Ramos (cell line): Measurements from ENCODE around the gene SLCO3A1.

ENCODE experiments used
- in situ Hi-C: fragments of 300-500 bp; cut with MboI; formaldehyde crosslinking; loops from one replicate; pipeline ENCODE4 v1.14.3; 2022; ENCODE audit warnings: low sequenced_read_pairs; ENCODE audit not compliant: unreplicated experiment

The SLCO3A1 gene

DNA sequence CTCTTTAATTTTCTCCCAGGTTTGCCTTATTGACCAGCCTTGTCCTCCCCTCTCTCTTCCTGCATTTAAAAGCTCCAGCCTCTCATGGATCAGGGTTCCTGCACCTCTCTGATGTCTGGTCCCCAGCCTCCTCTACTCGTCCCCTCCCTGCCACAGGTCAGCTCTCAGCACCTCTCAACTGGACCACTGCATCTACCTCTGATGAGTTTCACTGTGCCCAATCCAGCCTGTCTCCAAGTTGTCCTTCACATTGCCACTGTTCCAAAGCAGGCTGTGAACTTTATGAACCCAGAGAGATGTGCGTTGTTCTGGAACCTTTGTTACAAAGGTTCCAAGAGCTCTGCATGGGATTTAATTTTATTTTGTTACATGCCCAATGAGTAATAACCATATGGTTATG is 76.6 kb downstream of the SLCO3A1 start:
- in situ Hi-C loops, result no loop called here

DNA sequence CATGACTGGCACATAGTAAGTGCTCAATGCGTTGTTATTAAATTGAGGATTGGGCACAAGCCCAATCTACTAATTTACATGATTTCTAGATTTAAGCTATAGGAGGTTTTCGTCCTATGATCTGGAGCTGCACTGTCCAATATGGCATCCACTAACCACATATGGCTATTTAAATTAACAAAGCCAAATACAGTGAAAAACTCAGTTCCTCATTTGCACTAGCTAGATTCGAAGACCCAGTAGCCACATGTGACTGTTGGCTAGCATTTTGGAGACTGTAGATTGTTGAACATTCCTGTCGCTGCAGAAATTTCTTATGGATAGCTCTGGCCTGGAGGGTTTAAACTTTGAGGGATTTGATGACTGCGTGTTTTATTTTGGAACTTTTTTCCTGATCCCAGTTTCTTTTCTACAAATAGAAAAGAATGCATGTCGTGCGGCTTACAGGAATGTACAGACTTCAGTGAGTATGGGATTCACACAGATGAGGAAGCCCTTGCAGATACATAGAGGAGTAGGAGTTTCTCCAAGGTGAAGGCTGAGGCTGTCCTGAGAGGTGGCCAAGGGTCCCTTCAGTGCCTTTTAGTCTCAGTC is 82.8 kb downstream of the SLCO3A1 start:
- in situ Hi-C loops, result no loop called here

DNA sequence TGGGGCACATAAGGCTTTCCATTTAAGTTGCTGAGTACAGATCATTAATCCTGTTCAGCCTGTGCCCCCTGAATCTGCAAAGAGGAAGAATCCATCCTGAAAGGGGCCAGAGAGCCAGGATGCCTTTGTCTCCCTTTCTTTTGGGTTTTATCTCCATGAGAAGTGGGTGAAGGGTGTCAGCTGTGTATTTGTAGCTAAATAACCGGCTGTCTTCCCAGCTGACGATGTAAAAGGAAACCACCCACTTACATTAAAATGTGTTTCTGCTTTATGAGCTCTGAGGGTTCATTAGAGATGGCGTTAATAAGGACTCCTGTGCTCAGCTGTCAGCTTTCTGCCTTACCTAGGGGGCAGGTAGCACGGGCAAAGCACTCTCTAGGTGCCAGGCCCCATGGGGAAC is 83.4 kb downstream of the SLCO3A1 start:
- in situ Hi-C loops, result no loop called here

DNA sequence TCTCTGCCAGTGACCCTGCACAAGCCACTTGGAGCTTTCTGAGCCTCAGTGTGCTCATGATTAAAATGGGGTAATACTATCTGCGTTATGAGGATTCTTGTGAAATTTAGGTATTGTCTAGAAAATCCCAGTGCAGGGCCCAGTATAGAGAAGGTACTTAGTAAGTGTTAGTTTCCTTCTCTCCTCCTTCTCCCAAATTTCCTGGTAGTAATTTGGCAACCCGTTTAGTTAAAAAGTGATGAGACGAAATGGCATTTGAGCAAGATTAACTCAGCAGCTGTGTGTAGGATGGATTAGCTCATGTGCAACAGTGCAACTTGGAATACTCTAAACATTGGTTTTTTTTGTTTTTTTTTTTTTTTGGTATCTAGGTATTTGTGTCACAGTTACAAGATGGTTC is 84.6 kb downstream of the SLCO3A1 start:
- in situ Hi-C loops, result no loop called here

DNA sequence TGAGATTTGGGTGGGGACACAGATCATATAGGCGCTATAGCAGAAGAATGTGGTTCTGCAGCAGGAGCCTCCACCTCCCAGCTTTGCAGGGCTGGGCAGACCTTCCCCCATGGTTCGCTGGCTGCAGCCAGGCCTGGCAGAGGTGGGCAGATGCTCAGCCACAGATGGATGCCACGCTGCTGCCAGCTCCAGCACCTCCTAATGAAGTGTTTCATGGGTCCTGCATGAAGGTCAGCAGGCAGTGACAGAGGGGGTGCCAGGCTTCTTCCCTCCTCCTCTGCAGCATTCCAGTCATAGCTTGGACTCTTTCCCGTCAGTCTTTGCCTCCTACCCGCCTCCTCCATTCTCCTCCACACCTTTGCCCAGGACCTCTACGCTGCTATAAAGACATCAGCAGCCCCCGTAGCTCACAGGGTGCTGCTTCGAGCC is 85.9 kb downstream of the SLCO3A1 start:
- in situ Hi-C loops, result no loop called here

DNA sequence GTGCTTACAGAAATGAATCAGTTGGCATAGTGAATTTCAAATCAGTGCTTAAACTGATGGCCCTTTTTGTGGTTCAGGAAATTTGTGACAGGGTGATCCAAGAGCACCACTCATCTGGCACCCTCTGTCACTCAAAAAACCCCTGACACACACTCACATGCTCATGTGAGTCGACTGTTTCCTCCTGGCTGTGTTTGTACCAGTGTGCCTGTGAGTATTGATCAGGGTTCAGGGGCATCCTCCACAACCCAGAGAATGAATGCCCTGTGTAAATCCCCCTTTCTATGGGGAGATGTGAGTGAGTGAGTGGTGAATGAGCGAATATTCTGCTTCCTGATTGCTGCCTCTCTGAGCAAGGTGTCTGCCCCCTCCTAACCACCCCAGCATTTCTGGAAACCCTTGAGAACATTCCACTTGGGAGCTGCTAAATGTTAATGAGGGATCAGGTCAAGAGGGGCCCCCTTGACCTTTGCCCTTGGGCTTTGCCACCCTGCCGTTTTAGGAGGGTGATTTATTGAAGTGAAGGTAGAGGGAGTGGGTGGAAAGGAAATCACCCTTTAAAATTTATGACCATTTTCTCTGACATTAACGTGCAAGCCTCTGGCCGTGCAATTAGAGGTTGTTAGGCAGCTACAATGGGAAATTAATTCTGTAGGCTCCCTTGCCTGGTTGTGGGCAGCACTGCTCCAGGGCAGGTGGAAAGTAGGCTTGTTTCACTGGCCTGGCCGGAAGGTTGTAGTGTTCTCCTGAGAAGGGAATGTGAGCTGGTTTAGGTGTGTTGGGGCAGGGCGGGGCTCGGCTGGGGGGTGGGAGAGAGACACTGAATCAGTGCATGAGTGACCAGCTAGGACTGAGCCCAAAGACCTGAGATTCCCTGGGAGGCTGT is 87.2 kb downstream of the SLCO3A1 start:
- in situ Hi-C loops, result no loop called here

DNA sequence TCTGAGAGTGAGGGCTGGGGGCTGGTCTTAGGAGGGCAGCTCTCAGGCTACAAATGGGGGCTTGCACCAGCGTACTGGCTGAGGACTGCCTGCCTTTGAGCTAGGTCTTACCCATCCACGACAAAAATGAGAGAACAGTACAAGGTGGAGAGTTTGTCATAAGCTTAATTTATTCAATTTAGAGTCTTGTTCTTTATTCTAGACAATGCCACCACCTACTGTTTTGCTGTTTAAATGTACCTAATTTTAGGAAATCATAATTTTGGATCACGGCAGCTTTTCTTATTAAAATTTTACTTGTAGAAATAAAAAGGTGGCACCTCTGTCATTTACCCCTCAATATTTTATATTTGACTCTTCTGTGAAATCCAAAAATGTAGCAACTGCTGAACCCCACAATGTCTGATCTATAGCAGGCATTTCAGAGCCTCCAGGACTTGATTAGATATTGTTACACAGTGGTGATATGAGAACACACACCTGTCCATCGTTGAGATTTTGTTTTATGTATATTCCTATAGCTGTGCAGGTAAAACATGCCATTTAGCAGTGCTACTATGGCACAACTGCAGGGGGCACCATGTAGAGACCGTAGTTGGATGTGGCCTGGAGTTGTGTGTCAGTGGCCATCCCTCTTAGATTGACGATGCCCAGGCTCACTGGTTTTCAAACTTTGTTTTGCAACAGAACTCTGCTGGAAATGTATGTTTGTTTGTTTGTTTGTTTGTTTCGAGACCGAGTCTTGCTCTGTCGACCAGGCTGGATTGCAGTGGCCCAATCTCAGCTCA is 88.6 kb downstream of the SLCO3A1 start:
- in situ Hi-C loops, result no loop called here

DNA sequence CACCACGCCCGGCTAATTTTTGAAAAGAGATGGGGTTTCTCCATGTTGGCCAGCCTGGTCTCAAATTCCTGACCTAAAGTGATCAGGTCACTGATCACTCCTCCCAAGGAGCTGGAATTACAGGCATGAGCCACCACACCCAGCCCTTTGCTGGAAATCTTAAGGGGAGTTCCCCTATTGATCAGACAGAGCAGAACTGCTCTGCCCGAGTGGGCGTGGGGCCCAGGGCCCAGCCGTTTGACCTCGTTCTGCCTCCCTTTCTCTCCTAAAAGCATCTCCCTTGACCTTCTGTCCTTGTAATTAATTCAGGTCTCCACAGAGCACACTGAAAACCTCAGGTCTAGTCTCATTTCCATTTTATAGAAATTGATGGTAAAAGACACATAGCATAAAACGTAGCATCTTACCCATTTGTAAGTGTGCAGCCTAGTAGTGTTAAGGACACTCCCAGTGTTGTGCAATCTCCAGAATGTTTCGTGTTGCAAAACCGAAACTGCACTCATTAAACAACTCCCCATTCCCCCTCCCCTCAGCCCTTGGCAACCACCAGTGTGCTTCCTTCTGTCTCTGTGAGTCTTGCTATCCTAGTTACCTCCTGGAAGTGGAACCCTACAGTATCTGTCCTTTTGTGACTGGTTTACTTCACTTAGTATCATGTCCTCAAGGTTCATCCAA is 89.3 kb downstream of the SLCO3A1 start:
- in situ Hi-C loops, result no loop called here

DNA sequence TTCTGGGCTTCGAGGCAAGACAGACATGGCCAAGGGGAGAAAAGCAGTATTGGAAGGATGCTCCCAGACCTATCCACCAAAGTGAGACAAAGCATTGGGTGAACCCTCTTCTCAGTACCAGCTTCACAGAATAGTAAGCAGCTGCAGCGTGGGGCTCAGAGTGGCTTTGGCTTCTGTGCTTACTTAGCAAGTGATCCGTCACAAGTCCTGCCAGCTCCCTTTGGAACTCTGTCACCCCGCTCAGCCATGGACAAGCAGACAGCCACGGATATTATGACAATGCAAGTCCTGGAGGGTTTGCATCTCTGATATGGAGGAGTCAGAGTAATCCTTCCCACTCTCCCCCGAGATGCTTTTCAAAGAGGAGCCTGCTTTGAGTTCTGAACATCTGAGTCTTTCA is 90.8 kb downstream of the SLCO3A1 start:
- in situ Hi-C loops, result no loop called here

DNA sequence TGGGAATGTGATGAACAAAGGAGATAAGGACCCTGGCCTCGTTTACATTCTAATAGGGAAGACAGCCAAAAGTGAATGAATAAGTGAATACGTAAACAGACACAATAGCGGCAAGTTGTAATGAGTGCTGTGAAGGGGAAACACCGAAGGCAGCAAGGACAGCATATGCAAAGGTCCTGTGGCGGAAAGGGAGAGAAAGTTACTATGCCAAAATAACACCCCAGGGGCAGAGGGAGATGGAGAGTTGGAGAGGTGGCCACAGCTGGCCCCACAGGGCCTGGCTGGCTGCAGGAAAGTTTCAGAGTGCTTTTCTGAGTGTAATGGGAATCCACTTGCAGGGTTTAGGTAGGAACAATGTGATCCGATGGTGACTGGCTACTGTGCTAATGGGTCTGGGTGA is 91.9 kb downstream of the SLCO3A1 start:
- in situ Hi-C loops, result no loop called here

DNA sequence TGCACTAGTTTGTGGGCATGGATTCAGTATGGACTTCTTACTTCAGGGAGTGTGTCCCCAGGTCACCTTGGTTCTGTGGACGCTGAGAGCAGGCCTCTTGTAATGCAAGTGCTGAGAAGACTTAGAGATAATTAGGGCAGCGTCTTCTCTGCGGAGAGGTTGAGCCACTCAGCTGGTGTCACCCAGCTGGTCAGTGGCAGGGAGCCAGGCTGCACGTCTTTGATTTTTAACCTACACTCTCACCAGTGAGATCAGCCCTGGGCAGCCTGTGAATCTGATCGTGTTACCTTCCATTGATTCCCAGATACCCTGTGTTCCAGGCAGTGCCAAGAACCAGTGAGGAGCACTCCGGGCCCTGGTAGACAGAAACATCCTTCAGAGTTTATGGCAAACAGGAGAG is 92.6 kb downstream of the SLCO3A1 start:
- in situ Hi-C loops, result no loop called here

DNA sequence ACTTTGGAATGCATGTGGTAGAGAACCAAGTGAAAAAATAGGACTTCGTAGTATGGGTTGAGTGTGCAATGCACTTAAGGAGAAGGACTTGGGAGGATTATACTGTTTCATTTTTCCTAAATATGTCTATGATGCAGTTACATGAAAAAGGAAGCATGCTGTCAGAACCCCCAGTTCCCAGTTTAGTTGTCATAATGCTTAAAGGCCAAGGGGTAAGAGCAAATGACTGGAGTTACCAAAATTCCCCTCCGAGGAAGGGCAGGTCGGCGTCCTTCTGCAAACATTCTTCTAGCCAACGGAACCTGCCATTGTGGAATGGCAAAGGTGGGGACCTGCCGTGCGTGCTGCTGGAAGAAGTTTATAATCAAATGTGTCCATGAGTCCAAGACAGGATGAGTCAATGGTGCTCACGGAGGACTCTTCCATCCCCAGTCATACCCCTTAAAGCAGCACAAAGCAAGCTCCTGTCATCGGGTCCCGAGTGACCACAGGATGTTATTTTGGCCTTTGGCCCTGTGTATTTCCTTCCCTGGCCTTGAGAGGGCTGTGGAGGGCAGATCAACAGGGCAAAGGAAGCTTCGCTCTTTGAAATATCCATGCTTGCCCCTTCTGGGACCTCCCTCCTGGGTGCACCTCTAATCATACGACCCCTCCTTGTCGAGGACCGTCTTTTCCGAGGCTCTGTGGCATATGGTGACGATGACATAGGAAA is 93.2 kb downstream of the SLCO3A1 start:
- in situ Hi-C loops, result no loop called here

DNA sequence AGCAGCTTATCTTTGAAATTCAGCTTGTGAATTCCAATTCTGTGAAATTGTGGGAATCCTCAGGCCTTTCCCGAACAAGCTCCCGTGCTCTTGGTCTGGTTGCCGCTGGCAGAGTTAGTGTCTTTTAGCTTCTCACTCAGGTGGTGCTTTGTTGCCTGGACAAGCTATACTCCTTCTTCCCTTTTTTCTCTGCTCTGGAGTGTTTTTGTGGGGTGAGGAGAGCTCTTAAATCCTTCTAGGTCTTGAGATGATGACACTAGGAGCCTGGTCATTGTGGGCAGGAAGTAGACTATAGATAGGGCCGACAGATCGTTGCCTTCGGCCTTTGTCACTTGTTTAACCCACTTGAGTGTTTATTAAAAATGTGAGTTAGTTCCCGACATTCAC is 93.8 kb downstream of the SLCO3A1 start:
- in situ Hi-C loops, result no loop called here

DNA sequence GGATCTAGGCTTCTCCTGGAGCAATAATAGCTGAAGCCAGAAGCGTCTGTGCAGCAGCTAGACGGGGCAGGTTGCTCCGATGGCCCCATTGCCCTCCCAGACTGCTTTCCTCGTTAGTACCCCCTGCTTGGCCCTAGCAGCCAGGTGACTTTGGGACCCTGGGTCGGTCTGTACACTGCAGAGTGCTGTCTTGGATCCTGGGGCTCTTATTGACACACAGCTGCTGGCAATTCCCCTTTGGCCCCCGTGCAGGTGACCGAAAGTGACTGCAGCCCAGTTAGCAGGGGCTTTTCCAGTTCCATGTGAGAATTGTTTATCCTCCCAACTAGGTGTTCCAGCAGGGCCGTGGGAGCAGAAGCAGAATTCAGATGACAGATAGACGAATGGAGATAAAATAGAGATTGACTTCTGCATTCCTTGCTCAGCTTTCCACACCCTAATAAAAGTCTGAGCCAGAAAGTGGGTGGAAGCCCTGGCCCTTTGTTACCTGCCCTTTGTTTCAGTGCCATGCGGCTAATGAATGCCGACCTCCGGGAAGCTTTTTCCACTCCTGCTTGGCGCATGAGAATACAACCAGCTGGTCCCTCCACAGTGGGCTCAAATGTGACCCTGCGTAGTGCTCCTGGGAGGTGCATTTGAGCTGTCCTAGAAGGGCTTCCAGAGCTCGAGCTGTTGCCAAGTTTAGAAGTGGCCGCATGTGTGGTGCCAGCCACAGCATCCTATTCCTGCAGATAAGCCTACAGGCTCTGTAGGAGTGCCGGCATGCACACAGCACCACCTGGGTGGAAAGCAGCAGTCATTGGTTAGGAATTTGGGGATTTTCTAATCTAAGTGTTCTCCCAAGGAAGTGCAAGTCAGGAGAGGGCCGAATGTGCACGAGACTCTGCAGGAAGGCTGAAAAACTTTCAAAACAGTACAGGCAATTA is 94.4 kb downstream of the SLCO3A1 start:
- in situ Hi-C loops, result no loop called here

DNA sequence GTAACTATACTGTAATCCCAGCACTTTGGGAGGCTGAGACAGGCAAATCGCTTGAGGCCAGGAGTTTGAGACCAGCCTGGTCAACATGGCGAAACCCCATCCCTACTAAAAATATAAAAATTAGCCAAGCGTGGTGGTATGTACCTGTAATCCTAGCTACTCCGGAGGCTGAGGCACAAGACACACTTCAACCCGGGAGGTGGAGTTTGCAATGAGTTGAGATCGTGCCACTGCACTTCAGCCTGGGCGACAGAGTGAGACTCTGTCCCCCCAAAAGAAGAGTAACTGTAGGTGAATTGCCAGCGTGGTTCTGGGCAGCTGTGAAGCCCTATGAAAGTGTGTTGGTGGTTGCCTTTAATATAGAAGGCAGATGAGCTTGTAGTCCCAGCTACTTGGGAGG is 95.9 kb downstream of the SLCO3A1 start:
- in situ Hi-C loops, result no loop called here

DNA sequence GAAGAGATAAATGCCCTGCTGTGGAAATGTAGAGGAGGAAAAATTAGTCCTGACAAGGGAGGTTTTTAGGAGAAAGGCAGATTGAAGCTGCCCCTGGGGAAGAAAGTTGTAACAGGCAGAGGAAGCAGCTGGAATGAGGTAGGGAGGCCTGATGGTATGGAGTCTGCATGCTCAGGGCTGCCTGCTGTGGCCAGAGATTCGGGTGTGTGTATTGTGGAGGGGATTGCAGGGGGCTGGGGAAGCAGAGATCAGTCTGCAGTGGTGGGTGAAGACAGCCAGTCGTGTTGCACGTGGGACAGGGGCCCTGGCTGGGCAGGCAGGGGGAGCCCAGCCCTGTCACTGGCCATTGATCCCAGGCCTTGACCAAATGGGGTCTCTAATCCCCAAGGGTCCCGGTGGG is 96.5 kb downstream of the SLCO3A1 start:
- in situ Hi-C loops, result no loop called here

DNA sequence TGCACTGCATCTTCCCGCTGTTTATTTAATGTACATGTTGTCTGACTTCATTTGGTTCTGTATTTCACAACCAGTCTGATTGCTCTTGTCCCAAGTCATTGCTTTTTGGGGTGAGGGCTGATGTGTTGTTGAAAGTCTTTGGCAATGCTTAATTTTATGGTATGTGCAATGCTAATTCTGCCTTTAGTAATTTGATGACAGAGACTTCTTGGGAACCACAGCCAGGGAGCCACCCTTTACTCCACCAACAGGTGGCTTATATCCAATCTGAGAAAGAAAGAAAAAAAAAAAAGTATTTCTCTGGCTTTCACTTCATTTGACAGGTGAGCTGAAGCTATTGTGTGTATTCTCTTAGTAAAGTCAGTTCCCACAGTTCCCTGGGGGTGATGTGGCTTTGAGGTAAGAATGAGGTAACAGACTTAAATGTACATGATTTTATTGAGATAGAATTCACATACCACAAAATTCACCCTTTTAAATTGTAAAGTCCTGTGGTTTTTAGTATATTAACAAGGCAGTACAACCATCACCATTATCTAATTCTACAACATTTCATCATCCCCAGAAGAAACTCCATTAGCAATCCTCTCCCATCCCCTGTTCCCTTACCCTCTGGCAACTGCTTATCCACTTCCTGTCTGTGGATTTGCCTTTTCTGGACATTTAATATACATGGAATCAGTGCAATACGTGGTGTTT is 97.3 kb downstream of the SLCO3A1 start:
- in situ Hi-C loops, result no loop called here

DNA sequence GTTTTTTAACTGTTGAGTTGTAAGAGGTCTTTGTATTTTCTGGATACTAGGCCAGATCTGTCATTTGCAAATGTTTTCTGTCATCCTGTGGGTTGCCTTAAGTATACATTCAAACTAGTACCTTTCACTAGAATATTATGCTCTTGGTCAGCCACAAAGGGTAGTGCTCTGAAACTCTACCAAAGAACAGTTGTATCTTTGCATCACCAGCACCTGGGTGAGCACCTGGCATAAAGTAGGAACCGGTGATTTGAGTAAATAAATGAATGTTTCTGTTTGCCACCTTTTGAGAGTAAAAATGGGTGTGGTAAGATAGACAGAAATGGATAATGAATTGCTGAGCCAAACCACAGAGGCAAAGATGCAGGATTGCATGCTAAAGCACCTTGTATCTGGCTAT is 98.7 kb downstream of the SLCO3A1 start:
- in situ Hi-C loops, result no loop called here
